Measurements from ENCODE around the gene DOCK11.

DOCK11 gene

GRCh38 chrX:118666521-118666920 lies 170.9 kb downstream of the DOCK11 start:
- Histone ChIP-seq H3K36me3 (replicated peaks) (no peaks in the 10 kb centered on the region), H3K4me3 (ENCODE audit: low read depth, low read length) (no peak overlapping the region), H3K27ac (no peak overlapping the region), H3K27me3 (replicated peaks) (no peaks in the 10 kb centered on the region)
- no peak for TF ChIP-seq CTCF (IDR thresholded peaks at IDR 0.05; ENCODE audit: low read depth, low read length, missing control alignments)
- in situ Hi-C loops (cut with HindIII; ENCODE audit: low pct_ligation_motif_present, low sequenced_read_pairs): no loop called here
- no peak for DNase-seq

GRCh38 chrX:118669435-118669834 lies 173.8 kb downstream of the DOCK11 start:
- in situ Hi-C loops (cut with HindIII; ENCODE audit: low pct_ligation_motif_present, low sequenced_read_pairs): no loop called here
- H3K27ac ChIP-seq: no peak overlapping the region

GRCh38 chrX:118675326-118675965 lies 179.8 kb downstream of the DOCK11 start:
- Histone ChIP-seq H3K27me3 (replicated peaks) (no peaks in the 10 kb centered on the region), H3K27ac (no peak overlapping the region), H3K36me3 (replicated peaks) (no peaks in the 10 kb centered on the region), H3K4me3 (ENCODE audit: low read depth, low read length) (no peak overlapping the region)
- no peak for TF ChIP-seq CTCF (IDR thresholded peaks at IDR 0.05; ENCODE audit: low read depth, low read length, missing control alignments)
- DNase-seq: no peak
- in situ Hi-C loops (cut with HindIII; ENCODE audit: low pct_ligation_motif_present, low sequenced_read_pairs): no loop called here

More at GRCh38 chrX:118669435-118669834, 173.8 kb downstream of the DOCK11 start:
- no peak for TF ChIP-seq CTCF (IDR thresholded peaks at IDR 0.05; ENCODE audit: low read depth, low read length, missing control alignments)
- H3K4me3 ChIP-seq (ENCODE audit: low read depth, low read length): no peak overlapping the region
- no peak for DNase-seq
- H3K36me3 ChIP-seq (replicated peaks): no peaks in the 10 kb centered on the region
- H3K27me3 ChIP-seq (replicated peaks): no peaks in the 10 kb centered on the region

GRCh38 chrX:118675966-118676349 lies 180.3 kb downstream of the DOCK11 start:
- no peak for TF ChIP-seq CTCF (IDR thresholded peaks at IDR 0.05; ENCODE audit: low read depth, low read length, missing control alignments)
- Histone ChIP-seq H3K4me3 (ENCODE audit: low read depth, low read length) (no peak overlapping the region), H3K27me3 (replicated peaks) (no peaks in the 10 kb centered on the region), H3K36me3 (replicated peaks) (no peaks in the 10 kb centered on the region), H3K27ac (no peak overlapping the region)
- DNase-seq: no peak
- in situ Hi-C loops (cut with HindIII; ENCODE audit: low pct_ligation_motif_present, low sequenced_read_pairs): no loop called here

GRCh38 chrX:118677318-118677717 lies 181.7 kb downstream of the DOCK11 start:
- Histone ChIP-seq H3K27me3 (replicated peaks) (no peaks in the 10 kb centered on the region), H3K4me3 (ENCODE audit: low read depth, low read length) (no peak overlapping the region), H3K36me3 (replicated peaks) (no peaks in the 10 kb centered on the region), H3K27ac (no peak overlapping the region)
- TF ChIP-seq CTCF (IDR thresholded peaks at IDR 0.05; ENCODE audit: low read depth, low read length, missing control alignments): no peak
- in situ Hi-C loops (cut with HindIII; ENCODE audit: low pct_ligation_motif_present, low sequenced_read_pairs): no loop called here
- DNase-seq: no peak

GRCh38 chrX:118679290-118679689 lies 183.7 kb downstream of the DOCK11 start:
- H3K27ac ChIP-seq: no peak overlapping the region
- DNase-seq: no peak
- H3K4me3 ChIP-seq (ENCODE audit: low read depth, low read length): no peak overlapping the region
- peak; percentile 23 for TF ChIP-seq CTCF (IDR thresholded peaks at IDR 0.05; ENCODE audit: low read depth, low read length, missing control alignments)
- no peaks in the 10 kb centered on the region for H3K36me3 ChIP-seq (replicated peaks)
- in situ Hi-C loops (cut with HindIII; ENCODE audit: low pct_ligation_motif_present, low sequenced_read_pairs): no loop called here
- no peaks in the 10 kb centered on the region for H3K27me3 ChIP-seq (replicated peaks)

Data from brain microvascular endothelial cell (primary cell).